Uterus (tissue), 2 donors: ENCODE measurements around the gene E2F6.

Experiments used
- POLR2A ChIP-seq, 2 donors: fragments of 450-650 bp; IDR thresholded peaks; one replicate each; pipeline ENCODE4 v1.6.1; 2016; ENCODE audit warnings: antibody characterized with exemption in 2 of 2, mild to moderate bottlenecking in 1 of 2, moderate library complexity in 1 of 2
- TF ChIP-seq, protein P1 (sequence below), 4 experiments: fragments of 200-600 bp in 2 of 4; fragments of 450-650 bp in 2 of 4; sonication (generic) in 2 of 4; IDR thresholded peaks; one replicate each; pipeline ENCODE4 v1.5.1; 2016 to 2019; ENCODE audit warnings: antibody characterized with exemption in 4 of 4, mild to moderate bottlenecking in 2 of 4, moderate library complexity in 1 of 4

DNA sequence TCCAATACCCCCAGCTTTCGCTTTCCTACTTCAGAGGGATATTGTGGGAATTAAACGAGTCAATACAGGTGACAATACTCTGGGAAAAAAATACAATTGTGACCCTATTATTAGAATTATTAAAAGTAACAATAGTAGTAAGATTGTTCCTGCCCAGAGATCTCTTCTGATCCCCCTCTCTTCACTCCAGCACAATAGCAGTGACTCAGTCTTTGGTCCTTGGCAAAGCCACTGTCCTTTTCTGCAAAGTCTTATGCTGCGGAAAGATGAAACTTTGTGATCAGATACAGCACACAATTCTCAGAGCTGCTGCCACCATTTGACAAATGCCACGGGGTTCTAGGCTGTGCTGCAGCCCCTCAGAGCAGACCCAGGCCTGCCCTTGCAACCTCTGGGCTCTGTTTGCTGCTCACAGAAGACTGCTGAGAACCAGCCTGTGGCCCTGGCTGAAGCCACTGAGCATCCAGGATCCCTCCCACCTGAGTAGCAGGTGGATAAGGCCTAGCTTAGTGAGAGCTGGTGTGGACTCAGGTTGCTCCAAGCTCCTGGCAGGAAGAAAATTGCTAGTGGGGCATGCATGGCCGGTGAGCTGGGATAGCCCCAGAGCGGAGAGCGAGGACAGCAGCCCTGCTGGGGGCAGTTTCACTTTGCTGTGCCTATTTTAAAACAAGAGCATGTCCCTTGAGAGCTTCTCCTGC, 61.4 kb downstream of the E2F6 start:
- TF ChIP-seq, protein P1, sequence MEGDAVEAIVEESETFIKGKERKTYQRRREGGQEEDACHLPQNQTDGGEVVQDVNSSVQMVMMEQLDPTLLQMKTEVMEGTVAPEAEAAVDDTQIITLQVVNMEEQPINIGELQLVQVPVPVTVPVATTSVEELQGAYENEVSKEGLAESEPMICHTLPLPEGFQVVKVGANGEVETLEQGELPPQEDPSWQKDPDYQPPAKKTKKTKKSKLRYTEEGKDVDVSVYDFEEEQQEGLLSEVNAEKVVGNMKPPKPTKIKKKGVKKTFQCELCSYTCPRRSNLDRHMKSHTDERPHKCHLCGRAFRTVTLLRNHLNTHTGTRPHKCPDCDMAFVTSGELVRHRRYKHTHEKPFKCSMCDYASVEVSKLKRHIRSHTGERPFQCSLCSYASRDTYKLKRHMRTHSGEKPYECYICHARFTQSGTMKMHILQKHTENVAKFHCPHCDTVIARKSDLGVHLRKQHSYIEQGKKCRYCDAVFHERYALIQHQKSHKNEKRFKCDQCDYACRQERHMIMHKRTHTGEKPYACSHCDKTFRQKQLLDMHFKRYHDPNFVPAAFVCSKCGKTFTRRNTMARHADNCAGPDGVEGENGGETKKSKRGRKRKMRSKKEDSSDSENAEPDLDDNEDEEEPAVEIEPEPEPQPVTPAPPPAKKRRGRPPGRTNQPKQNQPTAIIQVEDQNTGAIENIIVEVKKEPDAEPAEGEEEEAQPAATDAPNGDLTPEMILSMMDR (IDR thresholded peaks at IDR 0.05) = no peak
- no peak for TF ChIP-seq POLR2A (IDR thresholded peaks at IDR 0.05)
